HepG2 (cell line): ENCODE data around the gene KISS1. TPM values are rescaled to one million over a fixed set of nuclear protein-coding genes. Genes with fewer than 3 reads are reported as not detected.
A peak's percentile ranks its signal among the peaks of the same experiment; 100 is the strongest.

Source experiments
- EEA1 ChIP-seq: sonication (generic); formaldehyde crosslinking; IDR thresholded peaks from 2 replicates; pipeline ENCODE4 v1.5.1; 2020; ENCODE audit warnings: mild to moderate bottlenecking, missing genetic modification reagents, borderline replicate concordance
- FOXC1 ChIP-seq: sonication (generic); formaldehyde crosslinking; IDR thresholded peaks from 2 replicates; pipeline ENCODE4 v1.8.0; 2022; ENCODE audit warnings: mild to moderate bottlenecking, missing genetic modification reagents, borderline replicate concordance
- HNRNPK ChIP-seq: fragments of 200-400 bp; formaldehyde crosslinking; IDR thresholded peaks from 2 replicates; pipeline ENCODE4 v1.6.1; 2018; ENCODE audit warnings: low read length, low read depth, moderate library complexity, mild to moderate bottlenecking; ENCODE audit not compliant: poor library complexity, severe bottlenecking
- KDM1A ChIP-seq: IDR thresholded peaks from 2 replicates; pipeline ENCODE4 v1.6.1; 2016; ENCODE audit warnings: missing compliant biosample characterization
- MED8 ChIP-seq: sonication (generic); formaldehyde crosslinking; IDR thresholded peaks from 2 replicates; pipeline ENCODE4 v1.8.1; 2023; ENCODE audit warnings: mild to moderate bottlenecking, missing genetic modification reagents; ENCODE audit not compliant: insufficient replicate concordance
- MIER3 ChIP-seq: IDR thresholded peaks from 2 replicates; pipeline ENCODE4 v1.6.1; 2016; ENCODE audit warnings: missing compliant biosample characterization, borderline replicate concordance
- MLX ChIP-seq: IDR thresholded peaks from 2 replicates; pipeline ENCODE4 v1.6.1; 2016
- REPIN1 ChIP-seq: sonication (generic); formaldehyde crosslinking; IDR thresholded peaks from 2 replicates; pipeline ENCODE4 v1.8.0; 2022; ENCODE audit warnings: missing genetic modification reagents, low read depth, mild to moderate bottlenecking, borderline replicate concordance
- SMARCE1 ChIP-seq: fragments of 450-650 bp; IDR thresholded peaks from 2 replicates; pipeline ENCODE4 v1.6.1; 2017; ENCODE audit warnings: borderline replicate concordance
- SNAI1 ChIP-seq: sonication (generic); formaldehyde crosslinking; IDR thresholded peaks from 2 replicates; pipeline ENCODE4 v1.5.0; 2020; ENCODE audit warnings: mild to moderate bottlenecking, missing genetic modification reagents, borderline replicate concordance
- ZEB1 ChIP-seq: IDR thresholded peaks from 2 replicates; pipeline ENCODE4 v1.6.1; 2012; ENCODE audit warnings: mild to moderate bottlenecking, low read depth, inconsistent platforms; ENCODE audit not compliant: insufficient replicate concordance
- ZNF101 ChIP-seq: sonication (generic); formaldehyde crosslinking; IDR thresholded peaks from 2 replicates; pipeline ENCODE4 v1.4.0; 2020; ENCODE audit warnings: mild to moderate bottlenecking, low read depth, missing genetic modification reagents, borderline replicate concordance
- ZNF20 ChIP-seq: sonication (generic); formaldehyde crosslinking; IDR thresholded peaks from 2 replicates; pipeline ENCODE4 v1.4.0; 2020; ENCODE audit warnings: mild to moderate bottlenecking, moderate library complexity, missing genetic modification reagents
- ZNF318 ChIP-seq: sonication (generic); formaldehyde crosslinking; IDR thresholded peaks from 2 replicates; pipeline ENCODE4 v1.4.0; 2020; ENCODE audit warnings: mild to moderate bottlenecking, missing genetic modification reagents
- ZNF430 ChIP-seq: sonication (generic); formaldehyde crosslinking; IDR thresholded peaks from 2 replicates; pipeline ENCODE4 v1.9.0; 2021; ENCODE audit warnings: mild to moderate bottlenecking, missing genetic modification reagents
- ZNF577 ChIP-seq: sonication (generic); formaldehyde crosslinking; IDR thresholded peaks from 2 replicates; pipeline ENCODE4 v1.4.0; 2020; ENCODE audit warnings: mild to moderate bottlenecking, low read depth, missing genetic modification reagents, borderline replicate concordance
- ZNF616 ChIP-seq: sonication (generic); formaldehyde crosslinking; IDR thresholded peaks from 2 replicates; pipeline ENCODE4 v1.5.0; 2020; ENCODE audit warnings: low read depth, mild to moderate bottlenecking, missing genetic modification reagents
- ZNF704 ChIP-seq: sonication (generic); formaldehyde crosslinking; IDR thresholded peaks from 2 replicates; pipeline ENCODE4 v1.8.1; 2023; ENCODE audit warnings: mild to moderate bottlenecking, inconsistent platforms, moderate library complexity, missing genetic modification reagents, borderline replicate concordance
- ZNF784 ChIP-seq: sonication (generic); formaldehyde crosslinking; IDR thresholded peaks from 2 replicates; pipeline ENCODE4 v1.5.1; 2020; ENCODE audit warnings: missing genetic modification reagents, mild to moderate bottlenecking, borderline replicate concordance
- polyA plus RNA-seq, 8 experiments: library from polyadenylated mRNA; depleted of rRNA in 3 of 8; stranded (reverse) in 7 of 8; unstranded in 1 of 8; fragments of >200 nt; fragmentation: Illumina TruSeq in 4 of 8; extraction: Trizol in 4 of 8; gene quantifications; 2 replicates each; pipeline versions ENCODE4 v1.2.1 to v1.2.3, GENCODE V29; 2011 to 2016; ENCODE audit warnings: low read depth in 4 of 8, missing spikeins in 1 of 8, mixed read lengths in 1 of 8; ENCODE audit not compliant: insufficient read depth in 1 of 8
- total RNA-seq, 5 experiments: library from RNA; depleted of rRNA; stranded (reverse); fragments of >200 nt; fragmentation: Illumina TruSeq; extraction: Trizol; gene quantifications; 2 replicates each; pipeline ENCODE4 v1.2.3, GENCODE V29; 2016; ENCODE audit warnings: low read depth in 1 of 5

KISS1 gene
- total and polyA plus RNA-seq, 2 of the 13 experiments (the other 11 are each of a cell fraction or from before 2014, with no cell fraction given): 0.24 to 0.80 TPM

GRCh38 chr1:204145033-204145504, 51.2 kb downstream of the KISS1 start (continued):
- no peak for TF ChIP-seq ZNF704 (CRISPR knock-in tag)
- TF ChIP-seq ZEB1: peak; percentile 81
- TF ChIP-seq ZNF101 (CRISPR knock-in tag): no peak
- no peak for TF ChIP-seq ZNF430 (CRISPR knock-in tag)
- TF ChIP-seq ZNF318 (CRISPR knock-in tag): no peak
- peak; percentile 89; the same call in 1 of the 2 replicates for TF ChIP-seq KDM1A (CRISPR knock-in tag)
- peak; percentile 83; the same call in 1 of the 2 replicates for TF ChIP-seq MLX (CRISPR knock-in tag)
- TF ChIP-seq ZNF616 (CRISPR knock-in tag): no peak
- no peak for TF ChIP-seq ZNF784 (CRISPR knock-in tag)
- TF ChIP-seq HNRNPK: no peak
- TF ChIP-seq MIER3 (CRISPR knock-in tag): 0 out of 2 replicates have a peak, but pooled peaks have one; percentile 82
- peak; percentile 90 for TF ChIP-seq REPIN1
- no peak for TF ChIP-seq ZNF577 (CRISPR knock-in tag)
- no peak for TF ChIP-seq SNAI1 (CRISPR knock-in tag)
- no peak for TF ChIP-seq ZNF20 (CRISPR knock-in tag)
- no peak for TF ChIP-seq SMARCE1
- no peak for TF ChIP-seq EEA1 (CRISPR knock-in tag)
- no peak for TF ChIP-seq FOXC1 (CRISPR knock-in tag)
- TF ChIP-seq MED8 (CRISPR knock-in tag): no peak
